ENCODE measurements around the gene CIAO2A. TPM values are rescaled to one million over a fixed set of nuclear protein-coding genes. Genes with fewer than 3 reads are reported as not detected.
"Not testable (repeated sequence)": the region's sequence is repeated elsewhere in the genome, so short reads cannot be mapped to it uniquely, and the experiment has no call there.

Gene CIAO2A
- total RNA-seq, 2 donors from 2014 or later, result 47.2 to 133 TPM

DNA sequence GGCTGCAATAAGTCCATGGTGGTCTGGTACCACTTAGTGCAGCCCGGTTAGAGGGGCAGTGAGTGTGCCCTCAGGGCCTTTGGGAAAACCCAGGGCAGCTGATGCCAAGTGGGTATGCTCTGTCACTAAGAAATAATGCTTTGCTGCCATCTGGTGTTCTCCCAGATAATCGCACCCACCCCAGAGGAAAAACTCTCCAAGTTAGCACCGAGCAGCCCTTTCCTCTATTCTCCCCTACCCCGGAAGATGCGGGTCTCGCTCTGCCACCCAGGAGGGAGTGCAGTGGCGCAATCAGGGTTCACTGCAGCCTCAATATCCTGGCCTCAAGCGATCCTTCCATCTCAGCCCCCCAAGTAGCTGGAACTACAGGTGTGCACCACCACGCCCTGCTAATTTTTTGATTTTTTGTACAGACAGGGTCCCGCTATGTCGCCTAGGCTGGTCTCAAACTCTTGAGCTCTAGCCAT lies 26.0 kb downstream of the CIAO2A start:
- intact Hi-C loops (cut with DNase I), result loop anchor here (5.0 to 10.0 kb wide), 3 partner anchors 315 to 573 kb away; no protein-coding TSS in a partner anchor
- Histone ChIP-seq H3K27ac (peak overlapping the region; percentile 44 to 49), H3K4me3 (no peak overlapping the region), H3K9me3 (no peaks in the 10 kb centered on the region), H3K36me3 (no peaks in the 10 kb centered on the region), H3K27me3 (replicated peaks; ENCODE audit: insufficient read depth) (no peaks in the 10 kb centered on the region), H3K4me1 (replicated peaks) (peaks cover 11% of the 10 kb centered on the region)
- 17% methylated on average over 11 of the region's 11 CpGs for WGBS
- peak; percentile 57 for DNase-seq (ENCODE audit: low spot score)
- TF ChIP-seq POLR2A (IDR thresholded peaks at IDR 0.05), result no peak
- TF ChIP-seq, protein P1, sequence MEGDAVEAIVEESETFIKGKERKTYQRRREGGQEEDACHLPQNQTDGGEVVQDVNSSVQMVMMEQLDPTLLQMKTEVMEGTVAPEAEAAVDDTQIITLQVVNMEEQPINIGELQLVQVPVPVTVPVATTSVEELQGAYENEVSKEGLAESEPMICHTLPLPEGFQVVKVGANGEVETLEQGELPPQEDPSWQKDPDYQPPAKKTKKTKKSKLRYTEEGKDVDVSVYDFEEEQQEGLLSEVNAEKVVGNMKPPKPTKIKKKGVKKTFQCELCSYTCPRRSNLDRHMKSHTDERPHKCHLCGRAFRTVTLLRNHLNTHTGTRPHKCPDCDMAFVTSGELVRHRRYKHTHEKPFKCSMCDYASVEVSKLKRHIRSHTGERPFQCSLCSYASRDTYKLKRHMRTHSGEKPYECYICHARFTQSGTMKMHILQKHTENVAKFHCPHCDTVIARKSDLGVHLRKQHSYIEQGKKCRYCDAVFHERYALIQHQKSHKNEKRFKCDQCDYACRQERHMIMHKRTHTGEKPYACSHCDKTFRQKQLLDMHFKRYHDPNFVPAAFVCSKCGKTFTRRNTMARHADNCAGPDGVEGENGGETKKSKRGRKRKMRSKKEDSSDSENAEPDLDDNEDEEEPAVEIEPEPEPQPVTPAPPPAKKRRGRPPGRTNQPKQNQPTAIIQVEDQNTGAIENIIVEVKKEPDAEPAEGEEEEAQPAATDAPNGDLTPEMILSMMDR (IDR thresholded peaks at IDR 0.05), result peak; percentile 74 to 89 (median 84)

DNA sequence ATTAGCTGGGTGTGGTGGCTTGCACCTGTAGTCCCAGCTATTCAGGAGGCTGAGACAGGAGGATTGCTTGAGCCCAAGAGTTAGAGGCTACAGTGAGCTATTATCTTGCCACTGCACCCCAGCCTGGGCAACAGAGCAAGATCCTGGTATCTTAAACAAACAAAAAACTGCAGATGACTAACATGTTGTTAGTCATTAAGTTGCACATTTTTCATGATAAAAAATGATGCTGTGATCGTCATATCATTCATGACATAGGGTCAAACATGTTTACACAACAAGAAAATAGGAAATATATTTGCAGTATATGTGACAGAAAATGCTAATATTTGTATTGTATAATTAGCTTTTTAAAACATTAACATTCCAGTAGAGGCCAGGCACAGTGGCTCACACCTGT lies 27.2 kb downstream of the CIAO2A start:
- no peaks in the 10 kb centered on the region for H3K36me3 ChIP-seq
- intact Hi-C loops (cut with DNase I), result loop anchor here (5.0 to 10.0 kb wide), 3 partner anchors 314 to 572 kb away; no protein-coding TSS in a partner anchor
- H3K4me3 ChIP-seq, result no peak overlapping the region
- H3K27me3 ChIP-seq (replicated peaks; ENCODE audit: insufficient read depth), result no peaks in the 10 kb centered on the region
- no peaks in the 10 kb centered on the region for H3K9me3 ChIP-seq
- TF ChIP-seq POLR2AphosphoS5 (IDR thresholded peaks at IDR 0.05) (no peak), POLR2A (IDR thresholded peaks at IDR 0.05) (no peak)
- TF ChIP-seq, protein P1 (IDR thresholded peaks at IDR 0.05), result no peak
- H3K27ac ChIP-seq, result no peak overlapping the region
- WGBS, result 70% methylated on average over 1 of the region's 1 CpG
- H3K4me1 ChIP-seq (replicated peaks), result peaks cover 3% of the 10 kb centered on the region
- no peak for DNase-seq (ENCODE audit: low spot score)

DNA sequence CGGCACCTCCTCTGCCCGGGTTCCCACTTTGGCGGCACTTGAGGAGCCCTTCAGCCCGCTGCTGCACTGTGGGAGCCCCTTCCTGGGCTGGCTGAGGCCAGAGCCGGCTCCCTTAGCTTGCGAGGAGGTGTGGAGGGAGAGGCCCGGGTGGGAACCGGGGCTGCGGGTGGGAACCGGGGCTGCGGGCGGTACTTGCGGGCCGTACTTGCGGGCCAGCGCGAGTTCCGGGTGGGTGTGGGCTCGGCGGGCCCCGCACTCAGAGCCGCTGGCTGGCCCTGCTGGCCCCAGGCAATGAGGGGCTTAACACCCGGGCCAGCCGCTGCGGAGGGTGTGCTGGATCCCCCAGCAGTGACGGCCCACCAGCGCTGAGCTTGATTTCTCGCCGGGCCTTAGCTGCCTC lies 32.9 kb downstream of the CIAO2A start:
- no peak overlapping the region for H3K4me3 ChIP-seq
- 94% methylated on average over 29 of the region's 29 CpGs for WGBS
- intact Hi-C loops (cut with DNase I), result loop anchor here (10.0 kb wide), 1 partner anchor 566 kb away; no protein-coding TSS in a partner anchor

DNA sequence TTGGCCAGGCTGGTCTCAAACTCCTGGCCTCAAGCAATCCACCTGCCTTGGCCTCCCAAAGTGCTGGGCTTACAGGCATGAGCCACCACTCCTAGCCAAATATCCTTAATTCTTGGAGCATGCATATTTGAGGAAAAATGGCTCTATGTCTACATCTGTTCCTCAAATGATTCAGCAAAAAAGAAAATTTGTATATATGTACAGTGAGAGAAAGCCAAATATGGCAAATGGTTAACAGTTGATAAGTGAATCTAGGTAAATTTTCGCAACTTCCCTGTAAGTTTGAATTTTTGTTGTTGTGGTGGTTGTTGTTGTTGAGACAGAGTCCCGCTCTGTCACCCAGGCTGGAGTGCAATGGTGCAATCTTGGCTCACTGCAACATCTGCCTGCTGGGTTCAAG lies 34.5 kb downstream of the CIAO2A start:
- H3K36me3 ChIP-seq; H3K27me3 ChIP-seq (replicated peaks; ENCODE audit: insufficient read depth); intact Hi-C loops (cut with DNase I); H3K9me3 ChIP-seq; H3K4me1 ChIP-seq (replicated peaks); H3K4me3 ChIP-seq; DNase-seq (ENCODE audit: low spot score); H3K27ac ChIP-seq: not testable (repeated sequence)
- WGBS, result 96% methylated on average over 2 of the region's 2 CpGs

More for the DNA sequence above, 32.9 kb downstream of the CIAO2A start:
- no peaks in the 10 kb centered on the region for H3K27me3 ChIP-seq (replicated peaks; ENCODE audit: insufficient read depth)
- H3K36me3 ChIP-seq, result no peaks in the 10 kb centered on the region
- H3K4me1 ChIP-seq (replicated peaks), result no peaks in the 10 kb centered on the region
- no peak for DNase-seq (ENCODE audit: low spot score)
- TF ChIP-seq POLR2AphosphoS5 (IDR thresholded peaks at IDR 0.05) (no peak), POLR2A (IDR thresholded peaks at IDR 0.05) (no peak)
- TF ChIP-seq, protein P1 (IDR thresholded peaks at IDR 0.05), result no peak
- H3K27ac ChIP-seq, result no peak overlapping the region
- no peaks in the 10 kb centered on the region for H3K9me3 ChIP-seq

DNA sequence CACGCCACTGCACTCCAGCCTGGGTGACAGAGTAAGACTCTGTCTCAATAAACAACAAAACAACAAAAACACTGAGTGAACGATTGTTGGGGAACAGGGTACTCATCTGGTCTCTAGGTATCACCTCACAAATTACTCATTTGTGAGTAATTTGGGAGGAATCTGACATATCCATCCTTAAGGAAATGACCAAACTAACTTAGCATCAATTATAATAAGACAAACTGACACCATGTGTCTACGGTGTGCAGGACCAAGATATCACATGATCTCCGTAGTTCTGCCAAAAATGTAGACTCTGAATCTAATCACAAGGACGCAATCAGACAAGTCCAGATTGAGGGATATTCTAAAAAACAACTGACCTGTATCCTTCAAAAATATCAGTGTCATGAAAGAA lies 35.4 kb downstream of the CIAO2A start:
- TF ChIP-seq POLR2A (IDR thresholded peaks at IDR 0.05) (no peak), POLR2AphosphoS5 (IDR thresholded peaks at IDR 0.05) (no peak)
- TF ChIP-seq, protein P1 (IDR thresholded peaks at IDR 0.05), result no peak
- DNase-seq (ENCODE audit: low spot score), result no peak
- H3K36me3 ChIP-seq, result no peaks in the 10 kb centered on the region
- 83% methylated on average over 5 of the region's 5 CpGs for WGBS
- no peaks in the 10 kb centered on the region for H3K27me3 ChIP-seq (replicated peaks; ENCODE audit: insufficient read depth)
- intact Hi-C loops (cut with DNase I), result no loop called here
- no peak overlapping the region for H3K27ac ChIP-seq
- no peak overlapping the region for H3K4me3 ChIP-seq
- no peaks in the 10 kb centered on the region for H3K9me3 ChIP-seq
- no peaks in the 10 kb centered on the region for H3K4me1 ChIP-seq (replicated peaks)

DNA sequence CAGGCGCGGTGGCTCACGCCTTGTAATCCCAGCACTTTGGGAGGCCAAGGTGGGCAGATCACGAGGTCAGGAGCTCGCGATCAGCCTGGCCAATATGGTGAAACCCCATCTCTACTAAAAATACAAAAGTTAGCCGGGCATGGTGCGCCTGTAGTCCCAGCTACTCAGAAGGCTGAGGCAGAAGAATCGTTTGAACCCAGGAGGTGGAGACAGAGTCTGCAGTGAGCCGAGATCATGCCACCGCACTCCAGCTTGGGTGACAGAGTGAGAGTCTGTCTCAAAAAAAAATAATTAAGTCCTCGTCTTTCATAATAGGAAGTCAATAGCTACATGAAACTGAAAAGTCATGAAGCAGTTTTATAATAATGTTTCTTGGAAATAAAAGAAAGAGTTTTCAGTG lies 40.0 kb downstream of the CIAO2A start:
- intact Hi-C loops (cut with DNase I); H3K27ac ChIP-seq; H3K36me3 ChIP-seq; H3K4me3 ChIP-seq; H3K9me3 ChIP-seq; H3K4me1 ChIP-seq (replicated peaks); DNase-seq (ENCODE audit: low spot score); H3K27me3 ChIP-seq (replicated peaks; ENCODE audit: insufficient read depth): not testable (repeated sequence)
- WGBS, result 82% methylated on average over 12 of the region's 12 CpGs
